MCF 10A (cell line): ENCODE data around the gene SNTN. TPM values are rescaled to one million over a fixed set of nuclear protein-coding genes. Genes with fewer than 3 reads are reported as not detected.
"Not testable (repeated sequence)": the region's sequence is repeated elsewhere in the genome, so short reads cannot be mapped to it uniquely, and the experiment has no call there.

Experiments used
- BruUV-seq: library from RNA; stranded (reverse); fragments of 400-500 nt; replicated peaks from 2 replicates; lab custom pipeline; 2021; lab: Mats Ljungman, UMichigan
- CTCF ChIA-PET: fragments of 300-600 bp; sonication (Branson Sonifier 250); formaldehyde crosslinking; extraction: SDS; loops from one replicate; lab custom pipeline; 2021; ENCODE audit warnings: antibody characterized with exemption, inconsistent platforms; lab: Yijun Ruan, JAX
- POLR2A ChIA-PET: fragments of 300-600, 350-650 bp; sonication (Branson Sonifier 250); formaldehyde crosslinking; extraction: SDS; loops from one replicate; lab custom pipeline; 2020; ENCODE audit warnings: antibody characterized with exemption, inconsistent platforms; lab: Yijun Ruan, JAX
- DNase-seq: peaks from one replicate; pipeline ENCODE4 v3.0.0-alpha.2; 2018; ENCODE audit not compliant: unreplicated experiment
- H3K27ac Mint-ChIP-seq: one replicate; pipeline ENCODE4 v1.8.0; 2022; ENCODE audit warnings: mild to moderate bottlenecking, low read depth, mixed read lengths; ENCODE audit not compliant: unreplicated experiment
- H3K27me3 Mint-ChIP-seq: one replicate; pipeline ENCODE4 v1.8.0; 2022; ENCODE audit warnings: mixed read lengths; ENCODE audit not compliant: insufficient read depth, unreplicated experiment
- H3K36me3 Mint-ChIP-seq: one replicate; pipeline ENCODE4 v1.8.0; 2022; ENCODE audit warnings: mild to moderate bottlenecking, moderate library complexity, mixed read lengths; ENCODE audit not compliant: insufficient read depth, unreplicated experiment
- H3K4me1 Mint-ChIP-seq: one replicate; pipeline ENCODE4 v1.8.0; 2022; ENCODE audit warnings: mixed read lengths; ENCODE audit not compliant: insufficient read depth, unreplicated experiment
- H3K4me3 Mint-ChIP-seq: one replicate; pipeline ENCODE4 v1.8.0; 2022; ENCODE audit warnings: mild to moderate bottlenecking, moderate library complexity, mixed read lengths; ENCODE audit not compliant: unreplicated experiment
- H3K9me3 Mint-ChIP-seq: one replicate; pipeline ENCODE4 v1.8.0; 2022; ENCODE audit warnings: mixed read lengths; ENCODE audit not compliant: unreplicated experiment
- CTCF ChIP-seq: fragments of 200-600 bp; IDR thresholded peaks from one replicate; pipeline ENCODE4 v1.8.0; 2022; ENCODE audit warnings: antibody characterized with exemption, mild to moderate bottlenecking; ENCODE audit not compliant: unreplicated experiment
- intact Hi-C: fragments of 100-400 bp; cut with micrococcal nuclease; formaldehyde crosslinking; loops from 2 replicates; pipeline ENCODE4 v1.14.1; 2022
- total RNA-seq: library from RNA; stranded (reverse); gene quantifications from 2 replicates; pipeline ENCODE4 v1.2.3, GENCODE V29; 2022

Gene SNTN
- total RNA-seq, 1 experiment from 2014 or later, result not detected

GRCh38 chr3:63644212-63644797 lies 8.2 kb upstream of the SNTN start:
- Mint-ChIP-seq H3K27me3 (peaks cover 61% of the 10 kb centered on the region), H3K36me3 (no peaks in the 10 kb centered on the region), H3K27ac (no peak overlapping the region), H3K4me1 (no peaks in the 10 kb centered on the region), H3K9me3 (no peaks in the 10 kb centered on the region), H3K4me3 (no peak overlapping the region)
- ChIA-PET POLR2A (no interaction called here), CTCF (interaction anchor here (0.6 kb wide), 1 partner anchor 22 kb away, joined by 4 read pairs; no protein-coding TSS in a partner anchor)
- no peak for TF ChIP-seq CTCF
- intact Hi-C loops, result no loop called here
- BruUV-seq, result no TSS peak
- DNase-seq, result no peak

GRCh38 chr3:63644928-63645781 lies 7.3 kb upstream of the SNTN start:
- H3K4me3 Mint-ChIP-seq, intact Hi-C loops, POLR2A ChIA-PET, H3K4me1 Mint-ChIP-seq, DNase-seq, H3K9me3 Mint-ChIP-seq, BruUV-seq, H3K27ac Mint-ChIP-seq, H3K36me3 Mint-ChIP-seq: not testable (repeated sequence)
- CTCF ChIA-PET, result interaction anchor here (0.6 to 1.1 kb wide), 2 partner anchors 47 to 70 kb away, joined by 3 read pairs; no protein-coding TSS in a partner anchor
- peaks cover 61% of the 10 kb centered on the region for H3K27me3 Mint-ChIP-seq

GRCh38 chr3:63654211-63654610 lies 1.7 kb downstream of the SNTN start:
- no peak for DNase-seq
- no peaks in the 10 kb centered on the region for H3K9me3 Mint-ChIP-seq
- ChIA-PET POLR2A (interaction anchor here (0.5 to 0.7 kb wide), 2 partner anchors 183 to 960 kb away, joined by 3 read pairs; no protein-coding TSS in a partner anchor), CTCF (no interaction called here)
- no peak overlapping the region for H3K4me3 Mint-ChIP-seq
- no peak overlapping the region for H3K27ac Mint-ChIP-seq
- H3K36me3 Mint-ChIP-seq, result no peaks in the 10 kb centered on the region
- no peaks in the 10 kb centered on the region for H3K4me1 Mint-ChIP-seq
- no TSS peak for BruUV-seq
- no peak for TF ChIP-seq CTCF
- H3K27me3 Mint-ChIP-seq, result peaks cover 13% of the 10 kb centered on the region
- intact Hi-C loops, result no loop called here

GRCh38 chr3:63654931-63655330 lies 2.5 kb downstream of the SNTN start:
- Mint-ChIP-seq H3K4me1 (no peaks in the 10 kb centered on the region), H3K4me3 (no peak overlapping the region), H3K9me3 (no peaks in the 10 kb centered on the region), H3K27ac (no peak overlapping the region), H3K36me3 (no peaks in the 10 kb centered on the region), H3K27me3 (peaks cover 13% of the 10 kb centered on the region)
- BruUV-seq, result no TSS peak
- intact Hi-C loops, result no loop called here
- no peak for TF ChIP-seq CTCF
- ChIA-PET CTCF (interaction anchor here (0.7 kb wide), 1 partner anchor 13 kb away, joined by 3 read pairs; no protein-coding TSS in a partner anchor), POLR2A (interaction anchor here (0.7 kb wide), 1 partner anchor 183 kb away, joined by 3 read pairs; no protein-coding TSS in a partner anchor)
- DNase-seq, result no peak
